HCT116 (cell line): ENCODE data around the gene THAP3. TPM values are rescaled to one million over a fixed set of nuclear protein-coding genes. Genes with fewer than 3 reads are reported as not detected.
A peak's percentile ranks its signal among the peaks of the same experiment; 100 is the strongest.

Experiments used
- ATAC-seq: fragments of 200-7000 bp; cut with Tn5 transposase; 2 replicates; pipeline ENCODE4 v1.9.1; 2020; ENCODE audit warnings: mild to moderate bottlenecking, moderate library complexity
- BruUV-seq: library from RNA; stranded (reverse); fragments of 400-500 nt; replicated peaks from 2 replicates; lab custom pipeline; 2021; lab: Mats Ljungman, UMichigan
- CTCF ChIA-PET: fragments of 300-600 bp; sonication (Branson Sonifier 250); formaldehyde crosslinking; loops from one replicate; lab custom pipeline; 2021; ENCODE audit warnings: antibody characterized with exemption; lab: Charles Lee
- POLR2A ChIA-PET: fragments of 300-600, 350-600 bp; sonication (Branson Sonifier 250); formaldehyde crosslinking; loops from one replicate; lab custom pipeline; 2021; ENCODE audit warnings: antibody characterized with exemption; lab: Charles Lee
- RAD21 ChIA-PET, 2 experiments: fragments of 300-600 bp; sonication (Branson Sonifier 250); formaldehyde crosslinking; loops; one replicate each; lab custom pipeline; 2023; ENCODE audit warnings: low total read pairs in 2 of 2; ENCODE audit not compliant: uncharacterized antibody in 2 of 2, unreplicated experiment in 2 of 2, low non-redundant PET in 1 of 2; lab: Charles Lee
- DNase-seq: peaks from one replicate; pipeline ENCODE4 v3.0.0-alpha.2; 2010; ENCODE audit warnings: low read depth, low spot score
- H2AFZ ChIP-seq: fragments of 200-600 bp; shearing (Covaris generic), sonication (generic); 2 replicates; pipeline ENCODE4 v1.6.1; 2017; ENCODE audit warnings: low read depth, mixed run types, mixed read lengths, antibody characterized with exemption, low read length; ENCODE audit not compliant: poor library complexity, severe bottlenecking
- H3K27ac ChIP-seq: 2 replicates; pipeline ENCODE4 v1.5.1; 2012; ENCODE audit warnings: low read depth, low read length
- H3K27me3 ChIP-seq: fragments of 200-600 bp; sonication (generic); 2 replicates; pipeline ENCODE4 v1.6.1; 2016; ENCODE audit warnings: mixed run types, low read length, mixed read lengths; ENCODE audit not compliant: insufficient read depth
- H3K36me3 ChIP-seq, 2 experiments: fragments of 200-500 bp in 1 of 2; fragments of 200-600 bp in 1 of 2; sonication (Bioruptor generic) in 1 of 2; sonication (generic) in 1 of 2; 2 replicates each; pipeline versions ENCODE4 v1.5.1 to v1.6.1; 2014 to 2016; ENCODE audit warnings: low read length in 2 of 2, inconsistent platforms in 1 of 2, mixed read lengths in 1 of 2, mixed run types in 1 of 2; ENCODE audit not compliant: insufficient read depth in 2 of 2, control insufficient read depth in 1 of 2
- H3K4me1 ChIP-seq, 2 experiments: fragments of 200-600 bp in 1 of 2; sonication (generic) in 1 of 2; 2 replicates each; pipeline versions ENCODE4 v1.5.1 to v1.6.1; 2012 to 2017; ENCODE audit warnings: low read length in 2 of 2, inconsistent platforms in 1 of 2, mild to moderate bottlenecking in 1 of 2, mixed read lengths in 1 of 2, mixed run types in 1 of 2, moderate library complexity in 1 of 2; ENCODE audit not compliant: insufficient read depth in 2 of 2, control insufficient read depth in 1 of 2
- H3K4me2 ChIP-seq: fragments of 200-600 bp; sonication (generic); 2 replicates; pipeline ENCODE4 v1.6.1; 2017; ENCODE audit warnings: mixed run types, low read length, mixed read lengths
- H3K4me3 ChIP-seq, 2 experiments: fragments of 200-600 bp in 1 of 2; sonication (generic) in 1 of 2; replicated peaks in 1 of 2; 2 replicates each; pipeline ENCODE4 v1.5.1; 2011 to 2016; ENCODE audit warnings: low read length in 2 of 2, control low read depth in 1 of 2, low read depth in 1 of 2, mild to moderate bottlenecking in 1 of 2, mixed read lengths in 1 of 2, mixed run types in 1 of 2
- H3K79me2 ChIP-seq: fragments of 200-600 bp; sonication (generic); 2 replicates; pipeline ENCODE4 v1.6.1; 2017; ENCODE audit warnings: mild to moderate bottlenecking, mixed run types, low read length, moderate library complexity, mixed read lengths; ENCODE audit not compliant: insufficient read depth
- H3K9ac ChIP-seq: fragments of 200-600 bp; sonication (generic); 2 replicates; pipeline ENCODE4 v1.6.1; 2016; ENCODE audit warnings: low read length, mixed read lengths
- H3K9me2 ChIP-seq: fragments of 200-600 bp; sonication (generic), shearing (Covaris generic); 2 replicates; pipeline ENCODE4 v1.6.1; 2017; ENCODE audit warnings: mixed run types, mild to moderate bottlenecking, moderate library complexity; ENCODE audit not compliant: insufficient read depth
- H3K9me3 ChIP-seq, 2 experiments: fragments of 200-500 bp in 1 of 2; fragments of 200-600 bp in 1 of 2; sonication (Bioruptor generic) in 1 of 2; sonication (generic) in 1 of 2; 2 replicates each; pipeline ENCODE4 v1.6.1; 2014 to 2017; ENCODE audit warnings: low read length in 2 of 2, mixed read lengths in 2 of 2, inconsistent platforms in 1 of 2, low read depth in 1 of 2, mild to moderate bottlenecking in 1 of 2, mixed run types in 1 of 2, moderate library complexity in 1 of 2; ENCODE audit not compliant: control insufficient read depth in 1 of 2, insufficient read depth in 1 of 2
- H4K20me1 ChIP-seq: fragments of 200-600 bp; sonication (generic), shearing (Covaris generic); 2 replicates; pipeline ENCODE4 v1.6.1; 2017; ENCODE audit warnings: mixed run types, mild to moderate bottlenecking, moderate library complexity; ENCODE audit not compliant: insufficient read depth
- ATF3 ChIP-seq: IDR thresholded peaks from 2 replicates; pipeline ENCODE4 v1.6.1; 2012
- CBX3 ChIP-seq: IDR thresholded peaks from 2 replicates; pipeline ENCODE4 v1.6.1; 2012; ENCODE audit warnings: low read depth
- CEBPB ChIP-seq: IDR thresholded peaks from 2 replicates; pipeline ENCODE4 v1.6.1; 2012; ENCODE audit warnings: low read depth
- CTCF ChIP-seq, 3 experiments: fragments of 200-600 bp in 1 of 3; sonication (generic) in 1 of 3; IDR thresholded peaks in 2 of 3; conservative IDR thresholded peaks in 1 of 3; 2 replicates each; pipeline ENCODE4 v1.5.1; 2012 to 2017; ENCODE audit warnings: low read depth in 2 of 3, low read length in 2 of 3, antibody characterized with exemption in 1 of 3, borderline replicate concordance in 1 of 3, control low read depth in 1 of 3, mild to moderate bottlenecking in 1 of 3, mixed read lengths in 1 of 3, mixed run types in 1 of 3, moderate library complexity in 1 of 3; ENCODE audit not compliant: insufficient read depth in 1 of 3
- EZH2phosphoT487 ChIP-seq: fragments of 200-600 bp; IDR thresholded peaks from 2 replicates; pipeline ENCODE4 v1.6.1; 2018; ENCODE audit warnings: antibody characterized with exemption, borderline replicate concordance
- POLR2A ChIP-seq: IDR thresholded peaks from 2 replicates; pipeline ENCODE4 v1.7.0; 2011; ENCODE audit warnings: borderline replicate concordance; ENCODE audit not compliant: insufficient read depth, insufficient read length; ENCODE audit errors: extremely low read depth
- SIN3A ChIP-seq: IDR thresholded peaks from 2 replicates; pipeline ENCODE4 v1.6.1; 2012; ENCODE audit warnings: low read depth
- ZBTB33 ChIP-seq: IDR thresholded peaks from 2 replicates; pipeline ENCODE4 v1.6.1; 2011; ENCODE audit warnings: mild to moderate bottlenecking, low read length, moderate library complexity; ENCODE audit not compliant: insufficient replicate concordance; ENCODE audit errors: extremely low read depth
- intact Hi-C: fragments of 100-400 bp; cut with micrococcal nuclease; formaldehyde crosslinking; loops from 2 replicates; pipeline ENCODE4 v1.10.0; 2022
- total RNA-seq: library from RNA; stranded (reverse); gene quantifications from one replicate; pipeline ENCODE4 v1.2.1, GENCODE V29; 2021; ENCODE audit not compliant: unreplicated experiment

Gene THAP3
- total RNA-seq, 1 experiment from 2014 or later = 23.1 TPM

GRCh38 chr1:6580593-6581409 lies 43.9 kb upstream of the THAP3 start:
- DNase-seq = no peak
- CTCF ChIA-PET = interaction anchor here (1.7 kb wide), 1 partner anchor 27 kb away, joined by 4 read pairs; the partner anchor contains the start of gene NOL9
- peak overlapping the region; percentile 74 for H3K9ac ChIP-seq
- H3K79me2 ChIP-seq = peaks cover 30% of the 10 kb centered on the region
- RAD21 ChIA-PET = no interaction called here
- peak overlapping the region; percentile 79 to 91 for H3K4me3 ChIP-seq
- H2AFZ ChIP-seq = no peak overlapping the region
- H3K4me2 ChIP-seq = peak overlapping the region; percentile 84
- H4K20me1 ChIP-seq = no peaks in the 10 kb centered on the region
- H3K9me3 ChIP-seq = no peaks in the 10 kb centered on the region
- H3K36me3 ChIP-seq = peaks cover 0 to 2% of the 10 kb centered on the region in 2 experiments; a peak in 1 of 4 replicates
- intact Hi-C loops = no loop called here
- peak; percentile 14 for ATAC-seq
- peak in 2 of 3 experiments; percentile 26 to 27; a peak in 2 of 6 replicates for TF ChIP-seq CTCF (IDR thresholded peaks at IDR 0.05 in 2 of 3, conservative IDR thresholded peaks at IDR 0.05 in 1 of 3; ENCODE audit: borderline replicate concordance in 1 of 3, insufficient read depth in 1 of 3, low read depth in 2 of 3, low read length in 2 of 3)
- no peak for TF ChIP-seq ATF3
- TF ChIP-seq ZBTB33 = no peak
- no peak for TF ChIP-seq POLR2A
- TF ChIP-seq EZH2phosphoT487 = no peak
- TF ChIP-seq CBX3 = no peak
- TF ChIP-seq CEBPB = no peak
- TF ChIP-seq SIN3A = no peak
- TF ChIP-seq, all 23 proteins: peak for 1
- POLR2A ChIA-PET = interaction anchor here (0.7 to 1.6 kb wide), 2 partner anchors 21 to 46 kb away, joined by 3 to 10 read pairs; partner anchors contain the start of gene KLHL21
- Histone ChIP-seq H3K4me1 (peaks cover 14 to 23% of the 10 kb centered on the region in 2 experiments), H3K27me3 (no peaks in the 10 kb centered on the region), H3K9me2 (no peaks in the 10 kb centered on the region), H3K27ac (peak overlapping the region; percentile 48)
- BruUV-seq = TSS peak; percentile 52
